ENCODE measurements around the gene SPATA9.
"Not testable (repeated sequence)": the region's sequence is repeated elsewhere in the genome, so short reads cannot be mapped to it uniquely, and the experiment has no call there.

SPATA9 gene

DNA sequence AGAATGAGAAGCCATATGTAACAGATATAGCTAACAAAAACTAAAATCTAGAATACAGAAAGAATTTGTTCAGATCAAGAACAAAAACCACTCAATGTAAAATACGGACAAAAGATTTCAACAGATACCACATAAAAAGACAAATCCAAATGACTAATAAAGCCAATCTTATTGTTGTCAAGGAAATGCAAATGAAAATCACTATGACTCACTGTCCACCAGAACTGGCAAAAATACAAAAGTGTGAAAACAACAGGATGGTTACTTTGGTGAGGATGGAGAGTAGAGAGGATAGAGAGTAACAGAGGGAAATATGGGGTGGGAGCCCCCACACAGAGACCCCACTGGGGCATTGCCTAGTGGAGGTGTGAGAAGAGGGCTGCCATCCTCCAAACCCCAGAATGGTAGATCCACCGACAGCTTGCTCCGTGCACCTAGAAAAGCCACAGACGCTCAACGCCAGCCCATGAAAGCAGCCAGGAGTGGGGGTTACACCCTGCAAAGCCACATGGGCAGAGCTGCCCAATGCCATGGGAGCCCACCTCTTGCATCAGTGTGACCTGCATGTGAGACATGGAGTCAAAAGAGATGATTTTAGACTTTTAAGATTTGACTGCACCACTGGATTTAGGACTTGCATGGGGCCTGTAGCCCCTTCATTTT is 33.1 kb upstream of the SPATA9 start:
- DNase-seq, result no peak

DNA sequence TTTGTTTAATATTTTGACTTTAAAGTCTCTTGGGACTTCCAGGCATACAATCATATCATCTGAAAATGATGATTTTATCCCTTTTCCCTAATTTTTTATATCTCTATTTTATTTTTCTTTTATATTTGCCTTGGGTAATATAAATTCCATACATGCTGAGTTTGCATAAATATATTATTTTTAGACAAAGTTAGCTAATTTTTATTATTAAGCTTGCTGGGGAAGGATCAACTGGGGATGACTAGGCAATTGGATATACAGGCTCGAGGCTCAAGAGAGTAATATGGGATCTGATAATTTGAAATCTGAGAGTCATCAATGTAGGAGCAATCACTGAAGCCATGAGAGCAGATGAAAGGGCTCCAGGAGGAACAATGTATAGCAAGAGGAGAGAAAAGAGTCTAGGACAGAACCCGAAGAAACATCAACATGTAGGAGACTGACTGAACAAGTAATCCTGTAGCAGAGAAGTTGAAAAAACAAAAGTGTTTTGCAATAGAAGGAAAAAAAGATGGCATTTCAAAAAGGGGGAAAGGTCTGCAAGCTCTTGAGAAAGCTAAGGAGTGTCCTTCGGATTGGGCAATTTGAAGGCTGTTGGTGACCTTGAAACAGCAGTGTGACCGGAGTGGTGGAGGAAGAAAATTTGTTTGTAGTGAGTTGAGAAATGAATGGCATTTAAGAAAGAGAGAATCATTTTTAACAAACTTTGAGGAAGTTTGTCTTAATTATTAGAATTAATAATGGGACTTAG is 31.3 kb upstream of the SPATA9 start:
- no peak for DNase-seq

DNA sequence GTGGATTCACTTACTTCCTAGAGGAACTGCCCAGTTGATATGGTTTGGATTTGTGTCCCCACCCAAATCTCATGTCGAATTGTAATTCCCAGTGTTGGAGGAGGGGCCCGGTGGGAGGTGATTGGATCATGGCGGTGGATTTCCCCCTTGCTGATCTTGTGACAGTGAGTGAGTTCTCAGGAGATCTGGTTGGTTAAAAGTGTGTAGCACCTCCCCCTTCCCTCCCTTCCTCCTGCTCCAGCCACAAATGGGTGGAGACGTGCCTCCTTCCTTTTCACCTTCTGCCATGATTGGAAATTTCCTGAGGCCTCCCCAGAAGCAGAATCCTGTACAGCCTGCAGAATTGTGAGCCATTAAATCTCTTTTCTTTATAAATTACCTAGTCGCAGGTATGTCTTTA is 30.5 kb upstream of the SPATA9 start:
- DNase-seq, result not testable (repeated sequence)

DNA sequence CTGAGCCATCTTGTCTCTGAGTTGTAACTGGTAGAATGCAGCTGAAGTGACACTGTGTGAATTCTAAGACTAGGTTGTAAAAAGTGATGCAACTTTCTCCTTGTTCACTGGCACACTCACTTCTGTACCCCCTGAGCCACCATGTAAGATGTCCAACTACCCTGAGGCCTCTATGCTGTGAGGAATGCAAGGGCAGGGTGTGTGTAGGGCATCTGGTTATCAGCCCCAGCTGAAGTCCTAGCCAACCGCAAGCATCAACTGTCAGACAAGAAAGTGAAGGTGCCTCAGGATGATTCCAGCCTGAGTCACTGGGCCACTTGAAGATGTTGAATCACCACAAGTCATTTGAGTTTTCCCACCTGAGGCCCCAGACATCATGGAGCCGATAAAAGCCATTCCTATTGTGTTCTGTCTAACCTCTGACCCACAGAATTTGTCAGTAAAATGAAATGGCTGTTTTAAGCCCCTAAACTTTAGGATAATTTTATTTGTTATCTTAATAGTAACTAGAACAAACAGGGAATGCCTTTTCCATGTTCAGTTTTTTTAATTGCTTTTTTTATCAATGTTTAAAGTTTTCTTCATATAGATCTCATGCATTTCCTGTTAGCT is 29.7 kb upstream of the SPATA9 start:
- DNase-seq, result no peak

DNA sequence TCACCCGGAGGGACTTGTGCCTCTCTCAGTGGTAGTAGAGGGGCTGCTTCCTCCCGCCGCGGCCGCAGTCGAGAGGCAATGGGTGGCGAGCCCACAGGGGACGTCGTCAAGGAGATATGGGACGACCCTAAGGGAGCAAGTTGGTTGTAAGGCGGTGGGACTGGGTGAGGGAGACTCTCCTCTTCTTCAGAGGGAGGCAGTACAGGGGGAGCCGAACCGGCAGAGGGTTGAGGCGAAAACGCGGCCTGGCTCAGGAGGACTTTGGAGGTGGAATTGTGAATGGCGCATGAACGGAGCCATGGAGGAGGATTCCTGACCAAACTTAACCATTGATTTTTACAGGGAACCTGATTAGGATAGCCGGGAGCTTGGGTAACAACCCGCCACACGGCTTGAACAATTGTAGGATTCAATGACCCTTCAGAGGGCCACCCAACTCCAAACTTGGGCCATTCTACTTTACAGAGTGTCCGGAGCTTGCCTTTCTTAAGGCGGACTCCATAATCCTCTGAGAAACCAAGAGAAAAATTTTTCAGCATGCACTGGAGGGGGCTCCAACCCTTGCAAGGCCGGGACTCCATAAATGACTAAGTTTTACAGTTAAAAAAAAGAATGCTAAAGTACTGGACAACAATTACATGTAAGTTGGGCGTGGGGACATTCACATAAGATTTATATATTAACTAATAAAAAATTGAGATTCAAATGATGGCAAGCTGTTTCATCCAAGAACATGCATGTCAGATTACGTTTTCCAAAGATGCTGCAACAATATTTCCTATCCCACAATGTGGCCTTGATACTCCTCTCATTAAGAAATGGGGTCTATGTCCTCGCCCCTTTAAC is 28.9 kb upstream of the SPATA9 start:
- no peak for DNase-seq

DNA sequence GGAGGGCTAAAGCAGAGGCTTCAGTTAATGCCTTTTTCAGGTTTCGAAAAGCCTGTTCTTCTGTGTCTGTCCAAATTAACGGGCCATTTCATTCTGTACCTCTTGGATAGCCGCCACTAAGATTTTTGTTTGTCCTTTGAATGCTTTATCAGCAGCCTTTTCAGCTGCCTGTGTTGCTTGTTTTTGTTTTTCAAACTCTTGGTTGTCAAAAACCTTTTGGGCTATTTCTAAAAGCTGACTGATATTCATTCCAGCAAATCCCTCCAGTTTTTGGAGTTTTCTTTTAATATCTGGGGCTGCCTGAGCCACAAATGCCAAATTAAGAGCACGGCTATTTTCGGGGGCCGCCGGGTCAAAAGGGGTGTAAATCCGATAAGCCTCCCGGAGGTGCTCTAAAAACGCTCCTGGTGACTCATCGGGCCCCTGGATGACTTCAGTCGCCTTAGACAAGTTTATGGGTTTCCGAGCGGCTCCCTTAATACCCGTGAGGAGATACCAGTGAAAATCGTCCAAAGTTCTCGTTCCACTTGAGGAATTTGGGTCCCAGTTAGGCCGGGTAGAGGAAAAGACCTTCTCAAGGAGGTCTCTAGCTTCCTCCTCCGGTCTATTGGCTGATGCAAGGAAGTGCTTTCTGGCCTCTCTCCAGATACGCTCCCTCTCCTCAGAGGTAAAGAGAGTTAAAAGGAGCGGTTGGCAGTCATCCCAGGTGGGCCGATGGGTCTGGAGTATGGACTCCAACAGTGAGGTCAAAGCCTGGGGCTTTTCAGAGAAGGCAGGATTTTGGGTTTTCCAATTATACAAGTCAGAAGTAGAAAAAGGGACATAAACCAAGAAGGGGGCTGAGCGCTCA is 28.1 kb upstream of the SPATA9 start:
- DNase-seq, result not testable (repeated sequence)

DNA sequence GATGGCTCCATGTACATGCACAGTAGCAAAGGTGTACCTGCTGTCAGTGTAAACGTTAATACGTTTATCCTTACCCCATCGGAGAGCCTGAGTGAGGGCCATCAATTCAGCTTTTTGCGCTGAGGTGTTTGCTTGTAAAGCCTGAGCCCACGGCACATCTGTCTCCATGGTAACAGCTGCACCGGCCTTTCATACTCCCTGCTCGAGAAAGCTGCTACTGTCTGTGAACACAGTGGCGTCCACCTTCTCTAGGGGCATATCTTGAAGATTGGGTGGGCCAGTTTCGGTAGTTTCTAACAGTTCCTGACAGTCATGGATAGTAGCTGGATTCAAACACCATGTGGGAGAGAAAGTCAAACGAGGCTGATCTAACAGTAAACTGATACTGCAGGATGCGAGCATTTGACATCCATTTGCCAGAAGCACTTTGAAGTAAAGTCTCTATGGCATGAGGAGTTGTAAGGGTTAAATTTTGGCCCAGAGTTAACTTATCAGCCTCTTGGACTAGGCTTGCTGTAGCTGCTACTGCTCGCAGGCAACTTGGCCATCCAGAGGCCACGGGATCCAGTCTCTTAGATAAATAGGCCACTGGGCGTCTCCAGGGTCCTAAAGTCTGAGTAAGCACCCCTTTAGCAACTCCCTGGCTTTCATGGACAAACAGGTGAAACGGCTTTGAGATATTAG is 27.3 kb upstream of the SPATA9 start:
- no peak for DNase-seq

DNA sequence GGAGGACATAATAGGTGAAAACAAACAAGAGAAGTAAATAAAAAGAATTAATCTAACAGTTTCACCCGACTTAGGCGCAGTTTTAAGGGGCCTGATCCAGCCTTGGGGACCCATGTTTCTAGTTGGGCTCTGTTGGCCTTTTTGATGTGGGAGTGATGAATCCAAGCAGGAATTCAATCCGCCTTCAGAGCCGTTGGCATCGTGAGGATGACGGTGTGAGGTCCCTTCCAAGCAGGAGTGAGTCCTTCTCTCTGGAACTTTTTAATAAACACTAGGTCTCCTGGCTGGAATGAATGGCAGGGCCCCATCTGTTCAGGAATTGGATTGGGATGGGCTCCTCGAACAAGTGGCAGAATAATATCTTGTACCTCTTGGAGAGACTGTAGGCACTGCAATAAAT is 26.1 kb upstream of the SPATA9 start:
- DNase-seq, result no peak

DNA sequence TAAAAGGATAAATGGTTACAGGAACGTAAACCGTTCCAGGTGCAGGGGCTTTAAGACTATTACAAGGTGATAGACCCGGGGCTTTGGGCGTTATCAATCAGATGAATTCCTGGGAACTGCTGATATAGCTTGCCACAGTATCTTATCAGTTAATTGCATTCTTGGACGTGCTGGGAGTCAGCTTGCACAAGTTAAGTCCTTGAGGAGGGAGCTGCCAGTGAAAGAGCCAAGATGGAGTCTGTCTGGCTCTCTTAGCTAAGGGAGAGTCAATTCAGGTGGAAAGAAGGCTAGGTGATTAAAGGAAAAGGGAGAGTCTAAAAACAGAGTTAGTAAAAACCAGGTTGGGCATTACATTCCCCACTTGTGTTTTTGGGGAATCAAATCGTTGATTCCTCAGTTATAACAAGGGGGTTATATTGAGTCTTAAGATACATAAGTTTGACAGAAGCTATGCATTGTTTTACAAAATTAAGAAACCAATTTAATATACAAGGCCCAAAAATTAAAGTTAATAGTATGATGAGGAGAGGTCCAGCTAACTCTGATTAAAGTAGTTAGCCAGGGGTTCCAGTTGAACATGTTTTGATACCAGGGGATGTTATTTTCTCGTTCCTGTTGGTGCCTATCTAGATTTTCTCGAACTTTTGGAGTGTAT is 24.9 kb upstream of the SPATA9 start:
- not testable (repeated sequence) for DNase-seq

DNA sequence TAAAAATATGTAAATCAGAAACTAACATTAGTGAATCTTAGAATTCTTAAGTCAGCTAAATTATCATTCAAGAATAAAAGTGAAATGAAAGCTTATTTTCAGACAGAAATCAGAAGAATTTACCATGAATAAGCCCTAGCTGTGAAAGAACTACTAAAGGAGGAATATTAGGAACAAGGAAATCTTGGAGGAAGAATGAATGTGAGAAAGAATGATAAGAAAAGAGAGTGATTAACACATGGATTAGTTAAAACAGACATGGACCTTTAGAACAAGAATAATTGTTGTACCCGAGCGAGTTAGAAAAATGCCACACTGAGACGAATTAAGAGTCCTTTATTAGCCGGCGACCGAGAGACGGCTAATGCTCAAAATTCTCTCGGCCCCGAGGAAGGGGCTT is 24.3 kb upstream of the SPATA9 start:
- DNase-seq, result no peak

DNA sequence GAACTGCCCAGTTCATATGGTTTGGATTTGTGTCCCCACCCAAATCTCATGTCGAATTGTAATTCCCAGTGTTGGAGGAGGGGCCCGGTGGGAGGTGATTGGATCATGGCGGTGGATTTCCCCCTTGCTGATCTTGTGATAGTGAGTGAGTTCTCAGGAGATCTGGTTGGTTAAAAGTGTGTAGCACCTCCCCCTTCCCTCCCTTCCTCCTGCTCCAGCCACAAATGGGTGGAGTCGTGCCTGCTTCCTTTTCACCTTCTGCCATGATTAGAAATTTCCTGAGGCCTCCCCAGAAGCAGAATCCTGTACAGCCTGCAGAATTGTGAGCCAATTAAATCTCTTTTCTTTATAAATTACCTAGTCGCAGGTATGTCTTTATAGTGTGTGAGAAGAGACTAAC is 23.4 kb upstream of the SPATA9 start:
- not testable (repeated sequence) for DNase-seq

DNA sequence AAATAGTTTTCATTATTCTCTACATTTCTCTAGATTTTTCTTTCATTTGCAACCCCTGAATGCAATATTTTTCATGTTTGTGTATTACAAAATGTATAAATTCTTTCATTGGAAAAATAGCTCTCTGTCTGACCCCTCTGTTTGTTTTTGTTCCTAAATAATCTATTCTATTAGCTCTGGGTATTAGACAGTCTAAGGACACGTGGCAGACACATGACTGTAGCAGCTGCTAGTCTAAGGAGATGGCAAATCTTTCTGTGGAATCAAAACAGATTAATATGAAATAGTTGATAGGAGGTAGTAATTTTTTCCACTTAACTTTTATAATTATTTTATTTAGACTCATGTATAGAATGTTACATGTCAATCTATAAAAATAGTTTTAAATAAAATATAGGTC is 21.4 kb upstream of the SPATA9 start:
- DNase-seq, result no peak

DNA sequence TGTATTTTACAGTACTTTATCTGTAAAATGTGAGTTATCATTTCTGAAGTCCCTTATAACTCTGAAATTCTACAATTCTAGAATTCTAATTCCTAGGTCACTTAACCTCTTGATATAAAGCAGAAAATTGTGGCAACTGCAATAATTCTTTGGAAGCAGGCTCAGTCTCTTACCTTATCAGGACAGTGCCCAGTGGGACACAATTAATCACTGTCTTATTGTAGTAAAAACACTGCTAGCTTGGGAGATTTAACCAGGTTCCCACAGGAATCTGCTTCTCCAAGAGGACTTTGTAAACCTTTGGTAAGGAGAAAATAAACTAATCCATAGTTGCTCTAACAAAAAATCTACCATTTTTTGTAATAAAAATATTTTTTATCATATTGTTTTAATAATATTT is 18.3 kb upstream of the SPATA9 start:
- DNase-seq, result no peak

DNA sequence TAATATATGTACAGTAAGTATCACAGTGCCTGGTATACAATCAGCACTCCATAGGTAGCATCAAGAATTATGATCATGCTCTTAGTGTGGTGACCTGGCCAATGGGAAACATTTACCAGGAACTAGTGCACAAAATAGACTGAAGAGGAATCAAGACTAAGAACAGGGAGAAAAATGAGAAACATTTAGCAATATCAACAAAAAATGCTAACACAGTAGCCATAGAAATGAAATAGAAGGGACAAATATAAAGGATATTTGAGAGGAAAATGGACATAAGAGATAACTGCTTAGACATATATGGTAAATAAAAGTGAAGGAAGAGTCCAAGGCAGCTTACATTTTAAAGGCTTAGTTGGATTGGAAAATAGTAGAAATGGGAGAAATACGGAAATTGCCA is 16.5 kb upstream of the SPATA9 start:
- no peak for DNase-seq

DNA sequence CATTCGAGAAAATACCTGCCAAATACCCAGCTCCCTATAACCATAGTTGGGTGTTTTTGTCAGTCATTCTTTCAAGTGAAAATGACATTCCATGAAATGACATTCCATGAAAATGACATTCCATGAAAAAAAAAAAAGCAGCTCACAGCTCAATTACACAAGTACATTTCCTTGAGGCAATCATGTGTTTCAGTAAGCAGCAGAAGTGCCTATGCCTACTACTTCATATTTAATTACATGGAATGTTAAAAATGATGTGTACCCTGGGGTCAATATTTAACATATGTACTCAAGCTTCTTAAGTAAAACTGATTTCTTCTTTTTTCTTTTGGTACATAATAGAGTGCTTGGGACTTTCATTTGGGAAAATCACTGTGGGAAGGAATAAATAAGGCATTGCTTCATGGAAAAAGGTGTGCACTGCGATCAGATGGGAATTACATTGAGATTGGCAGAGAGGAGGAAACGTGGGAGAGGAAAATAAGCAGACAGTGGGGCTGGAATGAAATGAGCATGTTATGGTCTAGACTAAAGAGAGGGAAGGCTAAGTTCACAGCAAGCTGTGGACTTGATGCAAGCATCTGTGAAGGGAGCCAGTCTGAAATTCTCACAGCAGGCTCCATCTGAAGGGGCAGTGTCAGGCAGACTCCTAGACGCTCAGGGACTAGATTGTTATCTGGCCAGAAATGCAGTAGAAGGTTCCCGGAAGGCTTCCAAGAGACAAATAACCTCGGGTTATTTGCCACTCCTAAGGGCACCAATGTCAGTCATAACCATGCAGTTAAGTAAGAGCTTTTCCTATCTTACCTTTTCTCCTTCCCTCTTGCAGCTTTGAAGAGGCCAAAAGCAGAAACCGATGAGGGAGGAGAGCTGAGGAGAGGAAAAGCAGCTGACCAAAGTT is 15.2 kb upstream of the SPATA9 start:
- DNase-seq, result no peak

DNA sequence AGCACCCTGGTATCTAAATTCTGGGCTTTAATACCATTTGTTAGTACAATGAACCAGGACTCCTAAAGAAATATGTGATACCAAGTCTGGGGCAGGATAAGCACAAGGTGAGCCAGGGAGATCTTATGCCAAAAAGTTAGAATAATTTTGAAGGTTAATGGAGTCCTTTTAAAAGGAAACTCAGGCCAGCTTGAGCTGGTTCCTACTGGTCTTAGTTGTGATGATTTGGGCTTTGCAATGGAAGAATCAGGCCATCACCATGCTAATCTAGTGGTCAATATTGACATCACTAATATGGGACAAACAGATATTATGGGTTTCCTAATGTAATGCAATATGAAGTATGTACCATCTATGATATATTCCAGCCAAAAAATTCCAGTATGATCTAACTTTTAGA is 7.5 kb upstream of the SPATA9 start:
- DNase-seq, result no peak

DNA sequence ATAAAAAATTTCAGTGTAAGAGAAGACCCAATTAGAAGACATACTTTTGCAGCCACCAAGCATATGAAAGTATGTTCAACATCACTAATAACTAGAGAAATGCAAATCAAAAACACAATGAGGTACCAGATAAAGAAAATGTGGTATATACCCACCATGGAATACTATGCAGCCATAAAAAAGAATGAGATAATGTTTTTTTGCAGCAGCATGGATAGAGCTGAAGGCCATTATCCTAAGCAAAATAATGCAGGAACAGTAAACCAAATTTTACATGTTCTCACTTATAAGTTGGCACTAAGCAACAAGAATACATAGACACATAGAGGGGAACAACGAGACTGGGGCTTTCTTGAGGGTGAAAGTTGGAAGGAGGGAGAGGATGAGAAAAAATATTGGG is 6.9 kb upstream of the SPATA9 start:
- no peak for DNase-seq

DNA sequence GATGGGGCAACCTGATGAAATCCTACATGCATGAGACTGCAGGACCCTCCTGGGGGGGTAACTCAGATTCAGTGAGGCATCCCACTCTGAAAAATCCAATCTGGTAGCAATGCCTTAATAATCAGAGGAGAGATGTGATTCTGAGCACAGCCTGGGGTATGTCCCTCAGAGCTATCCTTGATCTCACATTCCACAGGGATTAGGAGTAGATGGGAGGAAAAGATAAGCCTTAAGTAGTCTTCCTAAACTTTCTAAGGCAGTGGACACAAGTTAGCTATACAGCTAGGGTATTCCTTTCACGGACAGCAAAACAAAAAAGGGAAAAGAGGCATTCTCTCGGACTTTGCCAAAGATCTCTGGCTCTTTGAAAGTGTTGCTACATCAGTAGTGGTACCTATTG is 3.9 kb upstream of the SPATA9 start:
- no peak for DNase-seq

DNA sequence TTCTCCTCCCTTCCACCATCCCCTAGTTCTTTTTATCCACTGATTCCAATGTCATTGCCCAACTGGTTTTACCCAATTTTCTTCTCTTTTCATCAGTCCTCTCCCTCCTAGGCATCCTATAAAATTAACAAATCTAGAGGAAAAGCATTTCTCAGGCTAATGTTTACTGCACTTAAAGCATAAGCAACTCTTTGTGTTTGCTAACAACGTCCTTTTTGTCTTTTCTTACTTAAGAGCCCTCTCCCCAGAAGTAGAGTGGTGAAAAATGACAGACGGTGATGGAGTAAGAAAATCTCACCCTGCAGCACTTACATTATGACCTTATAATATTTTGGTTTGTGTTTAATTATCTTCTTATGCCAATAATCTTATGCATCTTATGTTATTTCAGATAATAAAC is 1.6 kb upstream of the SPATA9 start:
- no peak for DNase-seq

DNA sequence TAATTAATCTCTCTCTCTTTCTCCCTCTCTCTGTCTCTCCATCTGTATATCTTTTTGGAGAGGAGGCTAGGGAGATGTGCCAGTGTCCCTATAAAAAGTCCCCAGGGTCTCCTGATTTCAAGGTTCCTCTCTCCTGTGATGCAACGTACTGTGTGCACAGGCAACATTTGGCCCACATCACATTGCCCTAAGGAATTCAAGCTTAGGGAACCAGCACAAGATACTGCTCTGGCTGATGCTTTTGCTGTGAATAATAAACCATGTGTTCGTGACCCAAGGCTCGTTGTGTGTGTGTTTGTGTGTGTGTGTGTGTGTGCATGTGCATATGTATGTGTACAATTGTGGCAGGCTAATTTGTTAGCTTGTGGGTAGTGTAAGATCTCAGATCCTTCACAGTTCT is 9.7 kb downstream of the SPATA9 start:
- no peak for DNase-seq

Measured in NCI-H1694 (cell line).